NCI-H2171 (cell line): ENCODE results near the gene SEBOX.
"Not testable (repeated sequence)": the region's sequence is repeated elsewhere in the genome, so short reads cannot be mapped to it uniquely, and the experiment has no call there.

Source experiments
- DNase-seq: peaks from one replicate; lab custom pipeline; 2025; lab: John Stamatoyannopoulos, UW

SEBOX gene

DNA sequence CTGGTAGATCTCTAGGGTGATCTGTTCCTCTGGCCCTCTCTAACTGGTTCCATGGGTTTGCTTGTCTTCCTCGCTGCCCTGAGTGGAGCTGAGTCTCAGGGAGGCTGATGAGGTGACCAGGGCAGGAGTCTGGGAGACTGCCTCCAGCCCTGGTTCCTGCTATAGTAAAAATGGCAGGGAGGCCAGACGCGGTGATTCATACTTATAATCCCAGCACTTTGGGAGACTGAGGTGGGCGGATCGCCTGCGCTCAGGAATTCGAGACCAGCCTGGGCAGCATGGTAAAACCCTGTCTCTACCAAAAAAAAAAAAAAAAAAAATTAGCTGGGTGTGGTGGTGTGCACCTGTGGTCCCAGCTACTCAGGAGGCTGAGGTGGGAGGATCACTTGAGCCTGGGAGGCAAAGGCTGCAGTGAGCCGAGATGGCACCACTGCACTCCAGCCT lies 26.2 kb downstream of the SEBOX start:
- not testable (repeated sequence) for DNase-seq

DNA sequence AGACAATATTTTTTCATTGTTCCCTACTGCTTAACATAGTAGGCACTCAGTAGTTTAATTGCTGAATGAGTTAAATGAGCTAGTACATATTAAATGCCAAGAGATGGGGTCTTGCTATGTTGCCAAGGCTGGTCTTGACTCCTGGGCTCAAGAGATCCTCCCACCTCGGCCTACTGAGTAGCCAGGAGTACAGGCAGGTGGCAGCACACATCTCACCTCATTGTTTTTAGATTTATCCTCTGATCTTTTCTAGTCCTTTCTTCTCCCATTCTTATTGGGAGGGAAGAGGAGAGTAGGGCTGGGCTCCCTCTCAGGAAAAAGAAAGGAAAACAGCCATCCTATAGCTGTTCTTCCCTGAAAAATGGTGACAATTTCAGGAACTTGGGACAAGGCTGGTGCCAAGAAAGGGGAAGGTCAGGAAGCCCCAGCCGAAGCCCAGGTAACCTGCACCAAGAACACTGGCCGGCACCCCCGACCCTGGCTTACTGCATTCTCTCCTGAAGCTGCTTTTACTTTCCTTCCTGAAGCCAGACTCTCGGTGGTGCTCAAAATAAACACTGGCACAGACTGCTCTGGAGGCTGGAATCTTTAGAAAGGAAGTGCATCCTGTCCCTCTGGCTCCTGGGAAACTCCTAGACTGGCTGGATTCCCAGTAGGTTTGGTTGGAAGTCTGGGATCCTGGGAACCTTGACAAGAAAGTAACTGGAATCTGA lies 26.8 kb downstream of the SEBOX start:
- no peak for DNase-seq

DNA sequence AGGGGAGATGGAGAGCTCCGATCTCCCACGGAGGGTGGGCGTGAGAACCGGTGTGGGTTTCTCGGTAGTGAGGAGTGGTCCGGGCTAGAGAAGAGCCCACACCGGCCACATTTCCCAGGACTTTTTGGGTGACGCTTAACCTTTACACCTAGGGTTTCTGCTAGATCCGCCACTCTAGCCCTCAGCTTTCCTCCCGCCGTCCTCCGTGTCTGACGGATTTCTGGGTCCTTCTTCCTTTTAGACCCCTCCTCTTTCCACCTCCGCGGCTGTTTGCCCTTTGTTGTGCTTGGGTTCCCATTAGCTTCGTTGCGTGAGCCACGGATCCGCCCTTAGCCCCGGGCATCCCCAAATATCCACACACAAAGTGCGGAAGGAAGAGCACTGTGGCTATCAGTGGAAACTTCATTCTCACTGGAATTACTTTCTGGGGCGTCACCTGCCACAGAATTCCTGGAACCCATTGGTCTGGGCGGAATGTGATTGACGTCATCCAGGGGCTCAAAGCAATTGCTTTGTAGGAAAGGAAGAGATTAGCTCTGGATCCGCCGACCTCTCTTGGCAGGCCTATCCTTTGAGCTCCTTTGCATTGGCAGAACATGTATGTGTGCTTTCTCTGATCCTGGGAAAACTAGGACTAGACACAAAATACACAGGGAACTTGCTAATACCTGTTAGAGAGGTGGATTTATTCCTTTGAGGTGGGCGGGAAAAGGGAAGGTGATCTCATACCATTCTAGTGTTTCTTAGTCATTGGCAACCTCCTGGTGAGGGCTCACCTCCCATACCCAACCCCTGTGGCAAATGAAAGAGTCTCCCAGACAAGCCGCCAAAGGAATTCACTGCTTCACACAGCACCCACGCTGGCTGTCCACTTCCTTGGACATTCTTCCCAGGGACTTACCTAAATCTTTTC lies 28.8 kb downstream of the SEBOX start:
- DNase-seq = peak; percentile 37

DNA sequence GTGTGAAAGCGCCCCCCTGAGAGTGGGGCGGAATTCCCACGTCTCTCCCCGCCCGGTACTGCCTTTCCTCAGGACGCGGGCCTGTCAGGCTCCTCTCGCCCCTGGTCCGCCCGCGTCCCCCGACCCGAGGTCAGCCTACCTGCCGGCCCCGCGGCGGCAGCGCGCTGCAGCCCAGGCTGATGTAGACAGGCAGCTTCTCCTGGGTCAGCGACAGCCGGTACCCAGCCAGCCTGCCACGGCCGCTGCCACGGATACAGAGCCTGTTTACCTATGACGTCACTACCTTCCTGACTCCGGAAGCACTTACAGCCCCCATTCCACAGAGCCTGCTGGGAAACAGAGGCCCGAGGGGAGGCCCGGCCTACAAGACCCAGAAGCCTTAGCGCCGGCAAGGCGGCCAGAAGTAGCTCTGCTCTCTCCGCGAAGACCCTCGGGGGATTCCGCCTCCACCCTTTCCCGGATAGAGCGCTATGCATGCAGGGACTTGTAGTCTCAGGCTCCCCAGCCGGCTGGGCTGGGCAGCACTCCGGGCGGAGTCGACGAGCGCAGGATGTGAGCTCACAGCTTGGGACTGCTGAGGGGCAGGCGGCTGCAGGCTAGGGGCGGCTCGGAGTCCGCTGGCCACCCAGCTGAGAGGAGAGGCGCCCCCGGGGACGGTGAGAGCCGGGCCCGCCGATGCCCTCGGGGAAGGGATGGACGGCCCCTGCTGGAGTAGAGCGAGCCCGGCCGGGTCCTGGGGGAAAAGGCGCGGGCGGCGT lies 29.6 kb downstream of the SEBOX start, which contains the start of the genes IFT20 and TNFAIP1:
Gene IFT20, minus strand, starts transcription at position 272 of the 758 bp plus-strand sequence. CDS start 3,487 bp downstream, outside the sequence.
Gene TNFAIP1, plus strand, starts transcription at position 561 of the 758 bp plus-strand sequence. CDS start 3,761 bp downstream, outside the sequence.
- DNase-seq = peak; percentile 99

DNA sequence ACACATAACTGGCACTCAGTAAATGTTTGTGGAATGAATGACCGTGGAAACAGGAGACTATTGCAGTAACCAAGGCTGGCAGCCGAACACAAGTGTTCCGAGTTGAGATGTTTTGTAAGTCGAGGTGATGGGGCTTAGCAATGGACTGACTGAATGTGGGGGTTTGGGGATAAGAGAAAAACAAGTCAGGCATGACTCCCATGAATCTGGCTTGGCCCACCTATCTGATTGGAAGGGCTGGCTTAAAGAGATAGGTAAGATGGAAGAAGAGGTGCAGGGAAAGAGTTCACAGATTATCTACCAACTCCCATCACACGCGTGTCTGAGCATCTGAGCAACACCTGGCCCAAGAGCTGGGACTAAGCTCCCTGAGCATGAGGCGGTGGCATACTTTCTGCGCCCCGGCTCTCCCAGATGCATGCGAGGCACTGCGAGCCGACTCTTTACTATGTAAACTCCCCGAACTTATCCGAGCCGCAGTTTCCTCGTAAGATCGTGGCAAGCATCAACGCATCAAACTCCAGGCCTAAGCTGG lies 30.3 kb downstream of the SEBOX start:
- DNase-seq = no peak

DNA sequence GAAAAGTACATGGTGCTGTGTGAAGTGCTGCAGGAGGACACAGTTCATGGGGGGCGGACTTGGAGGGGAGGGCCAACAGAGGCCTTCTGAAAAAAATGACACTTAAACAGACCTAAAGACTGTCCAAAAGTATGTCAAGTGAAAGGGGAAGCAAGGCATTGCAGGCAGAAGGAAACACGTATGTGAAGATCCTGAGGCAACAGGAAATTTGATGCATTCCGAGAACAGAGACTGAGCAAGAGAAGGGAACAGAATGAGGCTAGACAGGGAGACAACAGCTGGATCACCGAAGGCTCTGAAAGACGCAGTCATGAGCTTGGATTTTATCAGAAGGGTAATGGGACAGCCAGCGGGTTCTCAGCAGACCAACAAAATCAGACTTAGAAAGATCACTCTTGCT lies 30.8 kb downstream of the SEBOX start:
- no peak for DNase-seq

DNA sequence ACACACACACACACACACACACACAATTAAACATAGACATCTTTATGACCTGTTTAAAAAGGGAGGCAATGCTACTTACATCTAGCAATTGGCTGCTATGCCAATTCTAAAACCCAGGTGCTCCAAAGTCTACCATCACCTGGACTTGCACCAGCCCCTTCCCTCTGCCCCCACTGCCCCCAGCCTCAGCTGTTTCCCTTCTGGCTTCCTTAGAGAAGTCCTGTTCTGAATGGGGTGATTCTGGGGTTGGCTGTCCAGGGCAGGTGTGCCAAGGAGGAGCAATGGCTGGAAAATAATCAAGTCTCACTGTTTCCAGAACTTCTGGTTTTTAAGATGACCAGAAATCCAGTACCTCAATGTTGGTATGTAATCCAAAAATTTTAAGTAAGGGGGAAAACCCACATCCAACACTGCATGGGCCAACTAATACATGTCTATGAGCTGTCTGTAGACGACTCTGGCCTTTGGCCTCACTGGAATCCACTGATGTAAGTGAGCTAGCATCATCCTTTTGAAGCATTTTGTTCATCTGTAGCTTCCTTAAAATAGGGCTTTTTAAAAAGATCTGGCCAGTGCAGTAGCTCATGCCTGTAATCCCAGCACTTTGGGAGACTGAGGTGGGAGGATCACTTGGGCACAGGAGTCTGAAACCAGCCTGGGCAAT lies 31.8 kb downstream of the SEBOX start:
- DNase-seq = no peak

DNA sequence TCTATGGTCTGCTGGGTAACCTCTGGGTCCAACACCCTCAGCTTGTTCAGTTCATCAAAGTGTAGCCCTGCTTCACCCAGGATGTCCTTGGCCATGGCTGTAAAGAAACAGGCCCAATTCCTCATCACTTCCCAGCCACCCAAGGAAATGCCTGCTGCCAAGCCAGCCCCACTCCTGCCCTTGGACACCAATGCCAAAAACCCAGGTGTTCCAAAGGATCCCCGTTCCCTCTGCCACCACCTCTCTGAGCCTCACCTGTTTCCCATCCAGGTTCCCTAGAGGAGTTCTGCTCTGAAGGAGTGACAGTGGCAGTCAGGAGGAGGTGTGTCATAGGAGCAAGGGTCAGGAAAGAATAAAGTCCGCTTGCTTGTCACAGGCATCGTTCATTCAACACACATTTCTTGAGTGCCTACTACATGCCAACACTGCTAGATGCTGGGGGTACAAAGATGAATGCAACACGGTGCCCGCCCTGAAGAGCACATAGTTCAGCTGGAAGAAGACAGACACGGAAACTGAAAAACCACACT lies 33.0 kb downstream of the SEBOX start:
- no peak for DNase-seq

DNA sequence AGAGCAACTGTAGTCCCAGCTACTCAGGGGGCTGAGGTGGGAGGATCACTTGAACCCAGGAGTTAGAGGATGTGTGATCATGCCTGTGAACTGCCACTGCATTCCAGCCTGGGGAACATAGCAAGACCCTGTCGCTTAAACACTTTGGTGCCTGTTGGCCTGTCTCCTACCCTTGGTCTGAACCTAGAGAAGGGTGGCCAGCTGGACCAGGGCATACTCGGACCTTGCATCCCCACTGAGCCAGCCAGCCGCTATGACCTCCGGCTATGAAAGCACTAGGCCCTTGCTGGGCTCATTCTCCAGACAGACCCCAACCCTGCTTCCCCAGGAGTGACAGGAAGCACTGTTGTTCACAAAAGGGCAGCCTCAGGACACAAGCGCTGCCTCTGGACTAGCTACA lies 34.3 kb downstream of the SEBOX start:
- no peak for DNase-seq

DNA sequence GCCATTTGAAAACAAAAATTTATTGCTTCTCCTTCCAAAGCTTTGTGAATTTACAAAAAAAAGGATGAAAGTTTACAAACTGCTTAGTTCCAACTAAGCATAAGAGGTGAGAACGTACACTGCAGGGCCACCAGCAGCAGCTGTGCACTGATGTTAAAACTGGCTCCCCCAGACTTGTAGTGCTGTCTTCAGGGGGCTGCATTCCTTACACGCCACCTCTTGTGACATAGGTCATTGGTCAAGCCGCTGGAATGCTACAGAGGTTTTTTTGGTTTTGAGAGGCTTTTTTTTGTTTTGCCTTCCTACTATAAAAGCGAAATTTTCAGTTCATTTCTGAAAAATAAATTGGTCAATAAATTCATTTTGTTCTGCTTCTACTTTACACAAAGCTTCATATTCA lies 36.7 kb downstream of the SEBOX start:
- no peak for DNase-seq

DNA sequence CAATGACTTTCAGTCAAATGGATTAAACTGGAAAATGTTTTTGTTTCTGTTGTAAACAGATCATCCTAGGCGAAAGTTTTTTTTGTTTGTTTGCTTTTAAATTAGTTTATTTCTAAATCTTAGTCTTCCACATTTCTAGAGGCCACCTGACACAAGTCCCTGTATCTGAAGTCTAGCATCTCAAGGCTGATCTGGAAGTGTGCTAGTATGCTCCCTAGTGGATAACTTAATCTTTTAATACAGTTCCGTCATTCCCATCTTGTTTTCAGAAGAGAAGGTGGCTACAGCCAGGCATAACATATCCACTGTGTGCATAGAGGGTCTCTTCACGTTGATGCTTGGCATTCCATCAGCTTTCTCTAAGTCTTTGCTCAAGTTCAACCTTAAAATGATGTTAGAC lies 37.3 kb downstream of the SEBOX start:
- no peak for DNase-seq

DNA sequence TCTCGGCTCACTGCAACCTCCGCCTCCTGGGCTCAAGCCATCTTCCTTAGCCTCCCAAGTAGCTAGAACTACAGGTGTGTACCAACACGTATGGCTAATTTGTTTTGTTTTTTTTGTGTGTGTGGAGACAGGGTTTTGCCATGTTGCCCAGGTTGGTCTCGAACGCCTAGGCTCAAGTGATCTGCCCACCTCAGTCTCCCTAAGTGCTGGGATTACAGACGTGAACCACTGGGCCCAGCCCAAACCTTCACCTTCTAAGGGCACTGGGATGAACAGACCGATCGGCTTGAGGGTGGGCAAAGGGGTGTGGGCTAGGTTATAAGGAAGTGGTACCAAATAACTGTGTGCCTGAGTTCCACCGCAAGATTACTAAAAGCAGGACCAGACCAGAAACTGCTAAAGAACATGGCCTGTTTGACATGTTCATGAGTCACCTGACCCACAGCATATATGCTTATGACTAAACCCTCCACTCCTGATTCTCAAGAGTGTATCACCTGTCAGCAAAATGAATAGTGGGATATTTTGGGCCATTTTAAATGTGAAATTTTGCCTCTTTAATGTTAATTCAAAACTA lies 37.9 kb downstream of the SEBOX start:
- no peak for DNase-seq

DNA sequence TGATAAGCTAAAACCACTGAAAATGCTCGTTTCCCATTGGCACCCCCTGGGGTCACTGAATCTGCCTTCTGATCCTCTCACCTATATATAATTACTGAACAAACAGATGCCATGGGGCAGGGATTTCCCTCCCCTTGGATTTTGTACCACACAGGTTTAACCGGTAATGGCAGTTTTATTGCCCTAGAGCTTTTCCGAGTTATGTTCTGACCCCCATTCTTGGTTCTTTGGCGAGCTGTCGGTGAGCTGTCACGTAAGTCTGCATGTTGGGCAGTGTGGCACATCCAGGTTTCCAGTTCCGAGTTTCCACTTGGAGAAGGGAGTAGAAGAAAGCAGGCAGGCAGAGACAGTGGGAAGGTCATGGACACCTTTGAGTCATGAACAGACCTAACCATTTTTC lies 38.9 kb downstream of the SEBOX start:
- no peak for DNase-seq

DNA sequence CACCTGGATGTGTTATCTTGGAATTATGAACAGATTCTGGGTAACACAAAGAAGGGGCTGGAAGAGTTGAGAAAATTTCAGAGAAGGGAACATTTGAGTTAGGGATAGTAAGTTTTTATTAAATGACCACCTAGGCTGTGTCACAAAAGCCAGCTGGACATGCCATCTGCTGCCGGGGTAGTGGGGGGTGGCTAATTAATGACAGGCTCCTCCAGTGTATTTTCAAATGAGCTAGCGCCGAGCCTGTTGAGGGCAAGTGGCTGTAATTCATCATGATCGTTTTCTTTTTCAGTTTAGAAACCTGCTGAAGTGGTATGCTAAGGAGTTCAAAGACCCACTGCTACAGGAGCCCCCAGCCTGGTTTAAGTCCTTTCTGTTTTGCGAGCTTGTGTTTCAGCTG lies 39.8 kb downstream of the SEBOX start:
- DNase-seq = no peak

DNA sequence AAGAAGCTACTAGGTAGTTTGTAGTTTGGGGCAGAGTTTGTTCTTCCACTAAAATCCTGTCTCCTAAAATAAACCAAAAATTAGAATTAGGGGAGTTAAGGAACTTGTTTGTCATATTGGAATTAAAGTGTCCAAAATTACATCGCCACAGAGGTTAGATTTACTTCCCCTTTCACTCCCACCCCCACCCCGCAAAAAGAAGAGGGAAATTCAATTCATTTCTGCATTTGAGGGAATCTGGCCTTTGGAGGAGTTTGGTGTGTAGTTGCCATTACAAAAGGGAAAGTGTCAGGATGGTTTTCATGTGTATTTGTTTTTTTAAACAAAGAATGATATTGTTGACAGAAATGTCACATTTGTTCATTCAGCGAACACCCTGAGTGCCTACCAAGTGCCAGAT lies 40.2 kb downstream of the SEBOX start:
- no peak for DNase-seq

DNA sequence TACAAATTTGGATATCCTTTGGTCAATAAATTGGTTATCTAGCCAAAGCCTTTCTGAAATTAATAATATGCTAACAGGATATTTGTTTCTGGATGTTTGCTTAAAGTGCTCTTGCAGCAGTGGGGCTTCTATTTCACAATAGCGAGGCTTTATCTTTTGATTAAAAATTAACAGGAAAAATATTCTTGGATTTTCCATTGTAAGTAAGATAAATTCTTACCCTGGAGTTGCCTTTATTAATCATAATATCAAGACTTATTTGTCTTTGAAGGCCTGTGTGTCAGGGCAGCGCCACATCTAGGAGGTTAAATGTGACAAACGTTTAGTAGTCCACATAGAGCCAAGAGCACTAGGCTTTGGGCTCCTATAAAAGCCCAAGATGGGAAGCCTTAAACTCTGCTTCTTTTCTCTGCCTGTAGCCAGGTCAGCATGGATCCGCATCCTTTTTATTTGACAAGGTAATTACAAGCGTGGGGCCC lies 40.7 kb downstream of the SEBOX start:
- DNase-seq = no peak

DNA sequence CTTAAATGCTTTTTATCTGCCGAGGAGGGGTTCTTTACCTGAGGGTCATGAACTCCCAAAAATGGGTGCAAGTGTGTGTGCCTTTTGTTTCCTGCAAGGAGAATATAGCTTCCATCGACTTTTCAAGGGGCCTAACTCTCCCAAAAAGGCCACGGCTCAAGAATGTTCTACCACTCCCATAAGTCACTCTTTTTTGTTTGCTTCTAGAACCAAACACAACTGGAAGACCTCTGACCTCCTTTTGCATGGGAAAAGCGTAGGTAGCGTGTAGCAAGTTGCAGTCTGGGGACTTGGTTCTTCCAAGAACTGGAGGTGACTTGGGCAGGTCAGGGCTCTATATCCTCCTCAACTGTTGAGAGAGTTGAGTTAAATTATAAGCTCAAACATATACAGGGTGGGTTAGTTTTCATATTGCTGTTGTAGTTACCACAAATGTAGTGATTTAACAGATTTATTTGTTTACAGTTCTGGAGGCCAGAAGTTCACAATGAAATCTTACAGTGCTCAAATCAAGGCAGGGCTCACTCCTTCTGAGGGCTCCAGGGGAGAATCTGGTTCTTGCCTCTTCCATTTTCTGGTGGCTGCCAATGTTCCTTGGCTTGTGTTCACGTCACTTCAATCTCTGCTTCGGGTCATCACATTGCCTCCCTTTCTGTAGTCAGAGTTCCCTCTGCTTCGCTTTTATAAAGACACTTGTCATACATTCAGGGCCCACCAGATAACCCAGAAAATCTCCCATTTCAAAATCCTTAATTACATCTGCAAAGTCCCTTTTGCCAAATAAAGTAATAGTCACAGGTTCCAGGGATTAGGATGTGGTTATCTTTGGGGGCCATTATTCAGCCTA lies 44.6 kb downstream of the SEBOX start:
- no peak for DNase-seq

DNA sequence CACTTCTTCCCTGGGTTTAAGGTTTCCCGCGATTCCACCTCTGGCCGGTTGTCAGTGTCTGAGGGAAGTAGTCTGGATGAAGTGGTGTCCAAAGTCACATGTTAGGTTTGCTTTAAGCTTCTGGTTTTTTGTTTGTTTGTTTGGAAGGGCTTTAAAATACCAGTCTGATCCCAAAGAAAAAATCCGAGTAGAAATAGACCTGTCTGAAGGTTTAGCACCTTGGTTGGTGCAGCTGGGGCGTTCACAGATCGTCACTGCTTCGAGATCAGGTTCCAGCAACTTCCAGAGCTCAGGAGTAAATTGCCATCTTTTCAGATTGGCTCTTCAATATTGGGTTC lies 45.4 kb downstream of the SEBOX start:
- DNase-seq = no peak

DNA sequence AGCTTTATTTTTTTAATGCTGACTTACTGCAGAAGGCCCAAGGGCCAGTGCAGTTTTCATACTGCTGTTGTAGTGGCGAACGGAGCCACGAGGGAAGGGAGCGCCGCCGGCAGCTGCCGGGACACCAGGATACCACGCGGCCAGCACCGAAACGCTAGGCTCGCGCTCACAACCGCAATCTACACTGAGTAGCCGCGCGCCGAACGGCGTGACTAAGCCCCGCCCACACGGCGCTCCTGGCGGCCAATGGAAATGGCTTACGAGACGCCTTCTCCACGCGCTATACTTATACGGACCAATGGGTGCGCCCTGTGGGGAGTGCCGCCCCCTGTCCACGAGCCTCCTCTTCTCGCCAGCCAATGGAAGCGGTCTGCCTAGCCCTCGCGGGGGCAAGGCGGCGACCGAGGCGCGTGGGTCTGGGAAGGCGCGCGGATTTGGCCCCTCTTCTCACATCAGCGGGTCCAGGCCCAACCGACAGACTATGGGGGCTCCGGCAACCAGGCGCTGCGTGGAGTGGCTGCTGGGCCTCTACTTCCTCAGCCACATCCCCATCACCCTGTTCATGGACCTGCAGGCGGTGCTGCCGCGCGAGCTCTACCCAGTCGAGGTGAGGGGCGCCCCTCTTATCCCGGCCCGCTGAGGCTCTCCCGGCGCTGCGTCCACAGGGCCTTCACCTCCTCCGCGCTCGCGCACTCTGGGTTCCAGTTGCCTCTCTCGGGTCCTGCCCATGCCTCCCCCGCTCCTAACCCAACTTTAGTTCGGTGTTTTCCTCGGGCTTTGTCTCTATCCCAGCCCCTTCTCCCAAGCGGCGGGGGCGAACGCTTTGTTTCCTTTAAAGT lies 46.0 kb downstream of the SEBOX start, which contains the start of gene TMEM97:
Gene TMEM97, plus strand, starts transcription at position 442 of the 839 bp plus-strand sequence. Its CDS starts 40 bp downstream, at position 482.
- peak; percentile 98 for DNase-seq
